HepG2 (cell line): ENCODE results near the gene SAXO1. TPM values are rescaled to one million over a fixed set of nuclear protein-coding genes. Genes with fewer than 3 reads are reported as not detected.

Experiments used
- ATAC-seq: fragments of 200-7000 bp; cut with Tn5 transposase; 3 replicates; pipeline ENCODE4 v1.9.1; 2020; ENCODE audit warnings: mild to moderate bottlenecking, moderate library complexity
- BruUV-seq: library from RNA; stranded (reverse); fragments of 400-500 nt; replicated peaks from 2 replicates; lab custom pipeline; 2021; lab: Mats Ljungman, UMichigan
- CTCF ChIA-PET: fragments of 300-600 bp; formaldehyde crosslinking; extraction: SDS; loops from one replicate; lab custom pipeline; 2021; ENCODE audit warnings: low total read pairs, inconsistent platforms, low intra/inter-chr PET ratio; lab: Yijun Ruan, JAX
- POLR2A ChIA-PET: fragments of 350-600 bp; sonication (Branson Sonifier 250); formaldehyde crosslinking; loops from one replicate; lab custom pipeline; 2020; ENCODE audit warnings: antibody characterized with exemption, inconsistent platforms; lab: Yijun Ruan, JAX
- DNase-seq: peaks from one replicate; pipeline ENCODE4 v3.0.0-alpha.2; 2015; ENCODE audit warnings: low spot score
- FAIRE-seq: peaks from 3 replicates; lab custom pipeline; 2011; peaks lifted over from hg19 to GRCh38; lab: Jason Lieb, UNC
- H2AFZ ChIP-seq: one replicate; pipeline ENCODE4 v1.6.1; 2011; ENCODE audit warnings: low read length, inconsistent platforms
- H3K27ac ChIP-seq: fragments of 300-600 bp; 3 replicates; pipeline ENCODE4 v1.8.0; 2011; ENCODE audit warnings: mixed run types, mild to moderate bottlenecking, mixed read lengths, low read length, inconsistent platforms; ENCODE audit not compliant: insufficient read depth; ENCODE audit errors: extremely low read length
- H3K27me3 ChIP-seq, 2 experiments: fragments of 200-600 bp in 1 of 2; 2 replicates in 1 of 2; 3 replicates in 1 of 2; pipeline versions ENCODE4 v1.6.0 to v1.8.0; 2011; ENCODE audit warnings: low read length in 2 of 2, mild to moderate bottlenecking in 2 of 2, moderate library complexity in 2 of 2, inconsistent platforms in 1 of 2; ENCODE audit not compliant: insufficient read depth in 2 of 2, control insufficient read depth in 1 of 2
- H3K36me3 ChIP-seq, 2 experiments: fragments of 200-600 bp in 1 of 2; replicated peaks in 1 of 2; 2 replicates in 1 of 2; 3 replicates in 1 of 2; pipeline versions ENCODE4 v1.5.1 to v1.8.0; 2011; ENCODE audit warnings: low read length in 2 of 2, inconsistent platforms in 1 of 2; ENCODE audit not compliant: insufficient read depth in 2 of 2, control insufficient read depth in 1 of 2
- H3K4me1 ChIP-seq: 2 replicates; pipeline ENCODE4 v1.5.1; 2012; ENCODE audit warnings: low read length, inconsistent platforms; ENCODE audit not compliant: insufficient read depth
- H3K4me2 ChIP-seq: 2 replicates; pipeline ENCODE4 v1.6.0; 2011; ENCODE audit warnings: low read depth, low read length, inconsistent platforms
- H3K4me3 ChIP-seq, 3 experiments: fragments of 200-600 bp in 1 of 3; sonication (generic), shearing (Covaris generic) in 1 of 3; replicated peaks in 1 of 3; 2 replicates each; pipeline ENCODE4 v1.5.1; 2011 to 2016; ENCODE audit warnings: low read length in 3 of 3, inconsistent platforms in 2 of 3, low read depth in 2 of 3, mild to moderate bottlenecking in 2 of 3, control low read depth in 1 of 3, mixed read lengths in 1 of 3; ENCODE audit not compliant: insufficient read depth in 1 of 3
- H3K79me2 ChIP-seq: one replicate; pipeline ENCODE4 v1.6.1; 2011; ENCODE audit warnings: low read length, inconsistent platforms; ENCODE audit not compliant: insufficient read depth
- H3K9ac ChIP-seq: 2 replicates; pipeline ENCODE4 v1.6.0; 2011; ENCODE audit warnings: mild to moderate bottlenecking, low read depth, low read length, inconsistent platforms; ENCODE audit not compliant: insufficient read depth
- H3K9me3 ChIP-seq: 2 replicates; pipeline ENCODE4 v1.5.1; 2012; ENCODE audit warnings: mild to moderate bottlenecking, low read length
- H4K20me1 ChIP-seq: 2 replicates; pipeline ENCODE4 v1.6.0; 2011; ENCODE audit warnings: inconsistent platforms, mild to moderate bottlenecking, low read length, moderate library complexity; ENCODE audit not compliant: insufficient read depth
- BRCA1 ChIP-seq: sonication (generic); formaldehyde crosslinking; IDR thresholded peaks from 2 replicates; pipeline ENCODE4 v1.4.0; 2020; ENCODE audit warnings: missing genetic modification reagents
- HOXA3 ChIP-seq: sonication (generic); formaldehyde crosslinking; IDR thresholded peaks from 2 replicates; pipeline ENCODE4 v1.5.0; 2020; ENCODE audit warnings: missing genetic modification reagents
- JDP2 ChIP-seq: sonication (generic); formaldehyde crosslinking; IDR thresholded peaks from 2 replicates; pipeline ENCODE4 v1.8.1; 2022; ENCODE audit warnings: missing genetic modification reagents, borderline replicate concordance
- MAFG ChIP-seq: sonication (generic); formaldehyde crosslinking; IDR thresholded peaks from 2 replicates; pipeline ENCODE4 v1.5.1; 2020; ENCODE audit warnings: mild to moderate bottlenecking, missing genetic modification reagents
- MYNN ChIP-seq: sonication (generic); formaldehyde crosslinking; IDR thresholded peaks from 2 replicates; pipeline ENCODE4 v1.4.0; 2020; ENCODE audit warnings: mild to moderate bottlenecking, low read depth, missing genetic modification reagents
- SUZ12 ChIP-seq: fragments of 150-350 bp; IDR thresholded peaks from 2 replicates; pipeline ENCODE4 v1.6.1; 2014; ENCODE audit warnings: low read depth, low read length
- TCF7 ChIP-seq: sonication (generic); IDR thresholded peaks from 2 replicates; pipeline ENCODE4 v1.6.1; 2016; ENCODE audit warnings: antibody characterized with exemption, low read depth
- ZNF160 ChIP-seq: sonication (generic); formaldehyde crosslinking; IDR thresholded peaks from 2 replicates; pipeline ENCODE4 v1.8.0; 2022; ENCODE audit warnings: mild to moderate bottlenecking, inconsistent platforms, missing genetic modification reagents
- ZNF383 ChIP-seq: sonication (generic); formaldehyde crosslinking; IDR thresholded peaks from 2 replicates; pipeline ENCODE4 v1.4.0; 2020; ENCODE audit warnings: missing genetic modification reagents, mild to moderate bottlenecking, borderline replicate concordance
- ZNF777 ChIP-seq: sonication (generic); formaldehyde crosslinking; IDR thresholded peaks from 2 replicates; pipeline ENCODE4 v1.4.0; 2020; ENCODE audit warnings: missing genetic modification reagents
- WGBS: methylation state at CpG from one replicate; pipeline ENCODE4 v1.1.6; 2017; ENCODE audit warnings: low lambda C conversion rate; 5-methylcytosine and 5-hydroxymethylcytosine counted together
- in situ Hi-C: cut with HindIII; loops from 2 replicates; pipeline ENCODE4 v1.10.0; 2017; ENCODE audit warnings: low pct_unique_long_range_greater_than_20kb; ENCODE audit not compliant: extremely low pct_ligation_motif_present
- intact Hi-C: fragments of 100-400 bp; cut with micrococcal nuclease; formaldehyde crosslinking; loops from one replicate; pipeline ENCODE4 v1.10.0; 2022; ENCODE audit not compliant: unreplicated experiment
- polyA plus RNA-seq, 8 experiments: library from polyadenylated mRNA; depleted of rRNA in 3 of 8; stranded (reverse) in 7 of 8; unstranded in 1 of 8; fragments of >200 nt; fragmentation: Illumina TruSeq in 4 of 8; extraction: Trizol in 4 of 8; gene quantifications; 2 replicates each; pipeline versions ENCODE4 v1.2.1 to v1.2.3, GENCODE V29; 2011 to 2016; ENCODE audit warnings: low read depth in 4 of 8, missing spikeins in 1 of 8, mixed read lengths in 1 of 8; ENCODE audit not compliant: insufficient read depth in 1 of 8
- total RNA-seq, 5 experiments: library from RNA; depleted of rRNA; stranded (reverse); fragments of >200 nt; fragmentation: Illumina TruSeq; extraction: Trizol; gene quantifications; 2 replicates each; pipeline ENCODE4 v1.2.3, GENCODE V29; 2016; ENCODE audit warnings: low read depth in 1 of 5
- TF ChIP-seq, protein P1 (sequence below): sonication (generic); formaldehyde crosslinking; IDR thresholded peaks from 2 replicates; pipeline ENCODE4 v1.4.0; 2020; ENCODE audit warnings: missing genetic modification reagents, mild to moderate bottlenecking, borderline replicate concordance
- TF ChIP-seq, protein P2 (sequence below): sonication (generic); formaldehyde crosslinking; IDR thresholded peaks from 2 replicates; pipeline ENCODE4 v1.8.1; 2023; ENCODE audit warnings: missing genetic modification reagents, inconsistent platforms, borderline replicate concordance
- TF ChIP-seq, protein P3 (sequence below): sonication (generic); formaldehyde crosslinking; IDR thresholded peaks from 2 replicates; pipeline ENCODE4 v1.5.0; 2020; ENCODE audit warnings: mild to moderate bottlenecking, missing genetic modification reagents, borderline replicate concordance

Gene SAXO1
- total and polyA plus RNA-seq, 2 of the 13 experiments (the other 11 are each of a cell fraction or from before 2014, with no cell fraction given), result not detected

DNA sequence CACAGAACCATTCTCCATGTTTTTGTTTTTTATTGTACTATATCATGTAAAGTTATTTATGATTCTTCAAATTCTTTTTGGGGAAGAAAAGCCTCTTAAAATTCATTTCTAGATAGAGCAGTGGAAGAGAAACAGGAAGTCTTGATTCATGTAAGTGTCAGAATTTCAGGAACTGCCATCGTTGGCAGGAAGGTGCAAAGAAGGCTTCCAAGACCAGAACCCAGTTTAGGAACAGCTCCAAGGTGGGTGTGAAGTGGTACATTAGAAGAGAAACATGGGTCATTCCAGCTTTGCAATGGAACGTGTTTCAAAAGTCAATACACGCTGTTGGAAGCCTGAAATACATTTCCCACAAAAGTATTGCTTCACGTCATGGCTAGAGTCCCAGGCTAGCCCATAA, 14.8 kb downstream of the SAXO1 start:
- no peak overlapping the region for H3K9ac ChIP-seq
- no peaks in the 10 kb centered on the region for H3K79me2 ChIP-seq
- H3K27ac ChIP-seq, result no peak overlapping the region
- intact Hi-C loops, result no loop called here
- 4% methylated on average over 4 of the region's 4 CpGs for WGBS
- no peak overlapping the region for H2AFZ ChIP-seq
- no peaks in the 10 kb centered on the region for H3K9me3 ChIP-seq
- FAIRE-seq (no peak), ATAC-seq (no peak), DNase-seq (no peak)
- POLR2A ChIA-PET, result no interaction called here
- H3K36me3 ChIP-seq, result no peaks in the 10 kb centered on the region
- H3K4me3 ChIP-seq, result no peak overlapping the region
- no peaks in the 10 kb centered on the region for H3K27me3 ChIP-seq
- H3K4me2 ChIP-seq, result no peak overlapping the region
- no peaks in the 10 kb centered on the region for H3K4me1 ChIP-seq
- no peaks in the 10 kb centered on the region for H4K20me1 ChIP-seq
- BruUV-seq, result no TSS peak
- in situ Hi-C loops, result no loop called here
- CTCF ChIA-PET, result no interaction called here
- TF ChIP-seq, protein P1, sequence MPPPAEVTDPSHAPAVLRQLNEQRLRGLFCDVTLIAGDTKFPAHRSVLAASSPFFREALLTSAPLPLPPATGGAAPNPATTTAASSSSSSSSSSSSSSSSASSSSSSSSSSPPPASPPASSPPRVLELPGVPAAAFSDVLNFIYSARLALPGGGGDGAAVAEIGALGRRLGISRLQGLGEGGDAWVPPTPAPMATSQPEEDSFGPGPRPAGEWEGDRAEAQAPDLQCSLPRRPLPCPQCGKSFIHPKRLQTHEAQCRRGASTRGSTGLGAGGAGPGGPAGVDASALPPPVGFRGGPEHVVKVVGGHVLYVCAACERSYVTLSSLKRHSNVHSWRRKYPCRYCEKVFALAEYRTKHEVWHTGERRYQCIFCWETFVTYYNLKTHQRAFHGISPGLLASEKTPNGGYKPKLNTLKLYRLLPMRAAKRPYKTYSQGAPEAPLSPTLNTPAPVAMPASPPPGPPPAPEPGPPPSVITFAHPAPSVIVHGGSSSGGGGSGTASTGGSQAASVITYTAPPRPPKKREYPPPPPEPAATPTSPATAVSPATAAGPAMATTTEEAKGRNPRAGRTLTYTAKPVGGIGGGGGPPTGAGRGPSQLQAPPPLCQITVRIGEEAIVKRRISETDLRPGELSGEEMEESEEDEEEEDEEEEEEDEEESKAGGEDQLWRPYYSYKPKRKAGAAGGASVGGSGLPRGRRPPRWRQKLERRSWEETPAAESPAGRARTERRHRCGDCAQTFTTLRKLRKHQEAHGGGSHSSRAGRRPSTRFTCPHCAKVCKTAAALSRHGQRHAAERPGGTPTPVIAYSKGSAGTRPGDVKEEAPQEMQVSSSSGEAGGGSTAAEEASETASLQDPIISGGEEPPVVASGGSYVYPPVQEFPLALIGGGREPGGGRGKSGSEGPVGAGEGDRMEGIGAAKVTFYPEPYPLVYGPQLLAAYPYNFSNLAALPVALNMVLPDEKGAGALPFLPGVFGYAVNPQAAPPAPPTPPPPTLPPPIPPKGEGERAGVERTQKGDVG (CRISPR knock-in tag), result no peak
- TF ChIP-seq SUZ12 (no peak), TCF7 (no peak), ZNF777 (CRISPR knock-in tag) (no peak), MYNN (CRISPR knock-in tag) (no peak), MAFG (no peak), ZNF160 (CRISPR knock-in tag) (no peak), JDP2 (CRISPR knock-in tag) (no peak), HOXA3 (CRISPR knock-in tag) (no peak), ZNF383 (CRISPR knock-in tag) (no peak), BRCA1 (CRISPR knock-in tag) (no peak)
- TF ChIP-seq, protein P2, sequence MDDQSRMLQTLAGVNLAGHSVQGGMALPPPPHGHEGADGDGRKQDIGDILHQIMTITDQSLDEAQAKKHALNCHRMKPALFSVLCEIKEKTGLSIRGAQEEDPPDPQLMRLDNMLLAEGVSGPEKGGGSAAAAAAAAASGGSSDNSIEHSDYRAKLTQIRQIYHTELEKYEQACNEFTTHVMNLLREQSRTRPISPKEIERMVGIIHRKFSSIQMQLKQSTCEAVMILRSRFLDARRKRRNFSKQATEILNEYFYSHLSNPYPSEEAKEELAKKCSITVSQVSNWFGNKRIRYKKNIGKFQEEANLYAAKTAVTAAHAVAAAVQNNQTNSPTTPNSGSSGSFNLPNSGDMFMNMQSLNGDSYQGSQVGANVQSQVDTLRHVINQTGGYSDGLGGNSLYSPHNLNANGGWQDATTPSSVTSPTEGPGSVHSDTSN (CRISPR knock-in tag), result no peak
- TF ChIP-seq, protein P3, sequence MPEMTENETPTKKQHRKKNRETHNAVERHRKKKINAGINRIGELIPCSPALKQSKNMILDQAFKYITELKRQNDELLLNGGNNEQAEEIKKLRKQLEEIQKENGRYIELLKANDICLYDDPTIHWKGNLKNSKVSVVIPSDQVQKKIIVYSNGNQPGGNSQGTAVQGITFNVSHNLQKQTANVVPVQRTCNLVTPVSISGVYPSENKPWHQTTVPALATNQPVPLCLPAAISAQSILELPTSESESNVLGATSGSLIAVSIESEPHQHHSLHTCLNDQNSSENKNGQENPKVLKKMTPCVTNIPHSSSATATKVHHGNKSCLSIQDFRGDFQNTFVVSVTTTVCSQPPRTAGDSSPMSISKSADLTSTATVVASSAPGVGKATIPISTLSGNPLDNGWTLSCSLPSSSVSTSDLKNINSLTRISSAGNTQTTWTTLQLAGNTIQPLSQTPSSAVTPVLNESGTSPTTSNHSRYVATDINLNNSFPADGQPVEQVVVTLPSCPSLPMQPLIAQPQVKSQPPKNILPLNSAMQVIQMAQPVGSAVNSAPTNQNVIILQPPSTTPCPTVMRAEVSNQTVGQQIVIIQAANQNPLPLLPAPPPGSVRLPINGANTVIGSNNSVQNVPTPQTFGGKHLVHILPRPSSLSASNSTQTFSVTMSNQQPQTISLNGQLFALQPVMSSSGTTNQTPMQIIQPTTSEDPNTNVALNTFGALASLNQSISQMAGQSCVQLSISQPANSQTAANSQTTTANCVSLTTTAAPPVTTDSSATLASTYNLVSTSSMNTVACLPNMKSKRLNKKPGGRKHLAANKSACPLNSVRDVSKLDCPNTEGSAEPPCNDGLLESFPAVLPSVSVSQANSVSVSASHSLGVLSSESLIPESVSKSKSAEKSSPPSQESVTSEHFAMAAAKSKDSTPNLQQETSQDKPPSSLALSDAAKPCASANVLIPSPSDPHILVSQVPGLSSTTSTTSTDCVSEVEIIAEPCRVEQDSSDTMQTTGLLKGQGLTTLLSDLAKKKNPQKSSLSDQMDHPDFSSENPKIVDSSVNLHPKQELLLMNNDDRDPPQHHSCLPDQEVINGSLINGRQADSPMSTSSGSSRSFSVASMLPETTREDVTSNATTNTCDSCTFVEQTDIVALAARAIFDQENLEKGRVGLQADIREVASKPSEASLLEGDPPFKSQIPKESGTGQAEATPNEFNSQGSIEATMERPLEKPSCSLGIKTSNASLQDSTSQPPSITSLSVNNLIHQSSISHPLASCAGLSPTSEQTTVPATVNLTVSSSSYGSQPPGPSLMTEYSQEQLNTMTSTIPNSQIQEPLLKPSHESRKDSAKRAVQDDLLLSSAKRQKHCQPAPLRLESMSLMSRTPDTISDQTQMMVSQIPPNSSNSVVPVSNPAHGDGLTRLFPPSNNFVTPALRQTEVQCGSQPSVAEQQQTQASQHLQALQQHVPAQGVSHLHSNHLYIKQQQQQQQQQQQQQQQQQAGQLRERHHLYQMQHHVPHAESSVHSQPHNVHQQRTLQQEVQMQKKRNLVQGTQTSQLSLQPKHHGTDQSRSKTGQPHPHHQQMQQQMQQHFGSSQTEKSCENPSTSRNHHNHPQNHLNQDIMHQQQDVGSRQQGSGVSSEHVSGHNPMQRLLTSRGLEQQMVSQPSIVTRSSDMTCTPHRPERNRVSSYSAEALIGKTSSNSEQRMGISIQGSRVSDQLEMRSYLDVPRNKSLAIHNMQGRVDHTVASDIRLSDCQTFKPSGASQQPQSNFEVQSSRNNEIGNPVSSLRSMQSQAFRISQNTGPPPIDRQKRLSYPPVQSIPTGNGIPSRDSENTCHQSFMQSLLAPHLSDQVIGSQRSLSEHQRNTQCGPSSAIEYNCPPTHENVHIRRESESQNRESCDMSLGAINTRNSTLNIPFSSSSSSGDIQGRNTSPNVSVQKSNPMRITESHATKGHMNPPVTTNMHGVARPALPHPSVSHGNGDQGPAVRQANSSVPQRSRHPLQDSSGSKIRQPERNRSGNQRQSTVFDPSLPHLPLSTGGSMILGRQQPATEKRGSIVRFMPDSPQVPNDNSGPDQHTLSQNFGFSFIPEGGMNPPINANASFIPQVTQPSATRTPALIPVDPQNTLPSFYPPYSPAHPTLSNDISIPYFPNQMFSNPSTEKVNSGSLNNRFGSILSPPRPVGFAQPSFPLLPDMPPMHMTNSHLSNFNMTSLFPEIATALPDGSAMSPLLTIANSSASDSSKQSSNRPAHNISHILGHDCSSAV (CRISPR knock-in tag), result no peak
